ENCODE results near the gene CCZ1.
"Not testable (repeated sequence)": the region's sequence is repeated elsewhere in the genome, so short reads cannot be mapped to it uniquely, and the experiment has no call there.

CCZ1 gene

GRCh38 chr7:5916529-5916928, 18.0 kb downstream of the CCZ1 start:
- not testable (repeated sequence) for DNase-seq

- DNase-seq, result not testable (repeated sequence)
These were observed 25.6 kb downstream of the CCZ1 start for GRCh38 chr7:5924180-5924579.

- DNase-seq, result not testable (repeated sequence)
These were observed 26.1 kb downstream of the CCZ1 start for GRCh38 chr7:5924630-5925029.

GRCh38 chr7:5926263-5926870, 27.8 kb downstream of the CCZ1 start:
- not testable (repeated sequence) for DNase-seq

DNA sequence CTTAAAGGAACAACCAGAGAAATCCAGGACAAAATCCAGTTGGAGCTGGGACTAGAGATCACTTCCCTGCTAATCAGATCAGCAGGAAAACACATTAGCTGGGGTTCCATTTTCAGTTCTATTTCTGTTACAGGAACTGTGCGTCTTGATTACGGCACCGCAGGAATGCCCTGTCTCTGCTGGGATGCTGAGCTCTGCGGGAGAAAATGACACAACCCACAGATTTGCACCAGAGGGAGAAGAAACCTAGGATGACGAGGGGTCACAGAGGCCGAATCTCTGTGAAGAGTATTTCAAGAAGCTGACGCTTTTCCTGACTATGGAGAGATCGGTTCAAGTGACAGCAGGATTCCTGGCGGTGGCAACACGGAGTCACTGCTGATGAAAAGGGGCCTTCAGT, 31.8 kb downstream of the CCZ1 start:
- not testable (repeated sequence) for DNase-seq

- DNase-seq, result not testable (repeated sequence)
These were observed 32.7 kb downstream of the CCZ1 start for GRCh38 chr7:5931250-5931649.

DNA sequence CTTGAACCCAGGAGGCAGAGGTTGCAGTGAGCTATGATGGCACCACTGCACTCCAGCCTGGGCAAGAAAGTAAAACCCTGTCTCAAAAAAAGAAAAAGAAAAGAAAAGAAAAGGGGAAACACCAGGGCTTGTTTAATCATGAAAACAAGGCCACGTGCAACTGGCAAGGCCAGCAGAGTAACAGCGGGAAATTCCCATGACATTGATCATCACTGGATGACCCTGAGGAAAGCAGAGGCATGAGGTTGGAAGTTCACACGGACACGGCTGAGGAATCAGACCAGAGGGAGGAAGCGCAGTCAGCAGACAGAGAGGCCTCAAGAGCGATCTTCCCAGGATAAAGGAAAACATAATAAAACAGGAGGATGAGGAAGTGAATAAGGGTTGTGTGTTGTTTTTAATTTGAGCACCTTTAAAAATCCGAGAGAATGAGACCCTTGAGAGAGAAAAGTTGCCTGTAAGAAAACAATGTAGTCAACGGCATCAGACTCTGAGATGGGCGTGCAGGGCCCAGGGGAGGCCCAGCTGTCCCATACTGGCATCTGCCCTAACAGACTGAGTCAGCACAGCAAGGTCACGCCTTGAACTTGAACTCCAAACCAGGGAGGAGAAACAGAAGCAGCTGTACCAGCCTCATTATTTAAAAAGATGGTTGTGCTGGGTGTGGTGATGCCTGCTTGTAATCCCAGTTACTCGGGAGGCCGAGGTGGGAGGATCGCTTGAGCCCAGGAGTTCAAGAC, 33.5 kb downstream of the CCZ1 start:
- not testable (repeated sequence) for DNase-seq

DNA sequence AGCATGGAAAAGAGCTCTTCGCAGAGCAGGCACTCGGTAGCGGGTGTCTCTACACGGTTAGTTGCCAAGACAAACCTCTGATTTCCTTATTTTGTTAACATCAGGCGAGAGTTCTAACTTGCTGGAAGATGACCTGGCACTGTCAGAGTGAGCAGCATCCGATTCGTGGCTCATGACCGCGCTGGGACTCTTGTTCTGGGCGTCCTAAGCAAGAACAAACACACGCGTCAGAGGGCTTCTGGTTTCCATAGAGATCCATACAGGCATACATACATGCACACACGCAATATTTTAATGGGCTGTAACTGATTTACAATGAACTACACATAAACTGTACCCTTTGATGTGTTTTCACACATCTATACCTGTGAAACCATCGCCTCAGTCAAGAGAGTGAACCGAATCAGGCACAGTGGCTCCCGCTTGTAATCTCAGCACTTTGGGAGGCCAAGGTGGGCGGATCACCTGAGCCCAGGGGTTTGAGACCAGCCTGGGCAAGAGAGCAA, 36.5 kb downstream of the CCZ1 start:
- not testable (repeated sequence) for DNase-seq

- not testable (repeated sequence) for DNase-seq
These were observed 64.7 kb downstream of the CCZ1 start for GRCh38 chr7:5963205-5963604.

DNA sequence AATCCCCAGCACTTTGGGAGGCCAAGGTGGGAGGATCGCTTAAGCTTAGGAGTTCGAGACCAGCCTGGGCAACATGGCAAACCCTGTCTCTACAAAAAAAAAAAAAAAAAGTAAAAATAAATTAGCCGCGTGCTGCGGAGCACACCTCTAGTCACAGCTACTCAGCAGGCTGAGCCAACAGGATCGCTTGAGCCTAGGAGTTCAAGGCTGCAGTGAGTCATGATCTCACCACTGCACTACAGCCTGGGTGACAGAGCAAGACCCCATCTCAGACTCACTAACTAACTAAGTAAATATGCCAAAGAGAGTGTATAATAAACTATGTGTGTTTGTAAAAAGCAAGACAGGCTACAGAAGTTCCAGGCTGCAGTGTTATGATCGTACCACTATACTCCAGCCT, 65.3 kb downstream of the CCZ1 start:
- DNase-seq, result not testable (repeated sequence)

DNA sequence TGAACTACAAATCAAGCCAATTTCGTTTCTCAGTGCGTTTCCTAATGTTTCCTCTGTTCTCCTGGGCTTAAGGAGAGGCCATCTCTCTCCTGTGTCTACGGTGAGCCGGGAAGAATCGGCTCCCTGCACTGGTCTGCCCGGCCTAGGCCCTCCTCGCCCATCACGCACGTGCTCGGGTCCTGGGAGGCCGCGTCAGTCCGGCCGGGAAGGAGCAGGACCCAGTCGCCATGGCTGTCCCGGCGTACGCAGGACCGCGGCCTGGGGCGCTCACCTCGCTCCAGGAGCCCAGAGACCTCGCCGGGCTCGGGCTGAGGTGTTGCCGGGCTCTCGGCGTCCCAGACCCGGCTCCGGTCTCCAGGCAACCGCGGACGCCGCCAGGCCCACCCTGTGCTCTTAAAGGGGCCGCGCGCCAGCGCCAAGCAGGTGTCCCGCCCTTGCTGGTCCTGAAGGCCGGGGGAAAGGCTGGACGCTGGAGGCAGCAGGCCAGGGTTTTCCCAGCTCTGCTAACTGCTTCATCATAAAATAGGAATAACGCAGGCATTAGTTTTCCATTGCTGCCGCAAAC, 71.9 kb downstream of the CCZ1 start, which contains the start of gene RSPH10B:
TSS of gene RSPH10B (minus strand) at position 343 of the 565 bp plus-strand sequence. CDS start 3,573 bp downstream, outside the sequence.
- DNase-seq, result not testable (repeated sequence)

- DNase-seq, result not testable (repeated sequence)
These were observed 75.0 kb downstream of the CCZ1 start for GRCh38 chr7:5973580-5973979.

Measured in RPMI8226 (cell line).